HG02798 (cell line): Measurements from ENCODE around the gene LSM3.

Source experiments
- ATAC-seq: cut with Tn5 transposase; IDR thresholded peaks from one replicate; pipeline ENCODE4 v1.9.1; 2021; ENCODE audit warnings: mild to moderate bottlenecking; ENCODE audit not compliant: unreplicated experiment, poor library complexity

LSM3 gene

DNA sequence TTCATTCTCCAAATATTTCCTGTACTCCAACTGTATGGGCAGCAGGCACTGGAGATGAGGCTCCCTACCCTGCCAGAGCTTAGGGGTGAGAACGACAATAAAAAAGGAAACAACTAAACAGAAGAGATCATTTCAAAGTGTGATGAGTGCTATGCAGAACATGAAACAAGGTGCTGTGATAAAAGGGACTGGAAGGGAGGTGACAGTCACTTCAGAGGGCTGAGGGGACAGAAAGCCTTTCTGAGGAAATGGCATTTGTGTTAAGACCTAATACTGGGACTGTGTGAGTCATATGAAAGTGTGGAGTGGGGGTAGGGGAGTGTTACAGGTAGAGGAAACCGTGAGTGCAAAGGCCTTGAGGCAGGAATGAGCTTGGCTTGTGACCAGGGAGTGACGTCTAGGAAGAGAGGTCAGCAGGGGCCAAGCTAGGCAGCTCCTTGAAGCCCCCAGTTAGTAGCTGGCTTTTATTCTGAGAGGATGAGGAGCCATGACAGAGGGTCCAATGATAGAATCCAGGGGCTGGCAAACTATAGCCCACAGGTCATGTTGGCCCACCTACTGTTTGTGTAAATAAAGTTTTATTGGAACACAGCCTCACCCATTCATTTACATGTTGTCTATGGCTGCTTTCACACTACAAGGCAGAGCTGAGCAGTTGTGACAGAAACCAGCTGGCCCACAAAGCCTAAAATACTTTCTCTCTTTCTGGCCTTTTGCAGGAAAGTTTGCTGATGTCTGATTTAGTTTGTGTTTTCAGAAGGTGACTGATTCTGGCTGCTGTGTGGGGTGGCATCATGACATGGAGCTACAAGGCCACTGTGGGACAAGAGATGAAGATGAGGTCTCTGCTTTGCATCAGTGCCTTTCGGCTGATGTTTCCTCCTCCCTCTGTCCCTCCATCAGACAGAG lies 56.6 kb downstream of the LSM3 start:
- no peak for ATAC-seq

GRCh38 chr3:14235912-14236295 lies 57.3 kb downstream of the LSM3 start:
- ATAC-seq = no peak

DNA sequence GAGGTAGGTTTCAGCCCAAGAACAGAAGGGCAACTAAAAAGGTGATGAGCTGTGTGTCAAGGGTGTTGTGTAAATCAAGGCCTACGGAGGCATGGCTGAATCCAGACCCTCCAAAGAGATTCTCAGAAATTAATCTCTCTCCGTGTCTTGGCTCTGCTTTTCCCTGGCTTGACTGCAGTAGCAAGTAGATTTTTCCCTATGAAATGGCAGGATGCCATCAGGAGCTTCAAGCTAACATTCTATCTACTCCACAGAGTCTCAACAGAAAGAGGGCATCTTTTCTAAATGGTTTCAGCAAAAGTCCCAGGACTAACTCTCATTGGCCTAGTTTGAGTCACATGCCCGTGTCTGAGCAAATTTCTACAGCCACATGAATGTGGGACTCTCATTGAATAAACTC lies 58.3 kb downstream of the LSM3 start:
- ATAC-seq = no peak

GRCh38 chr3:14237457-14237856 lies 58.8 kb downstream of the LSM3 start:
- ATAC-seq = no peak

GRCh38 chr3:14238356-14238755 lies 59.7 kb downstream of the LSM3 start:
- no peak for ATAC-seq

DNA sequence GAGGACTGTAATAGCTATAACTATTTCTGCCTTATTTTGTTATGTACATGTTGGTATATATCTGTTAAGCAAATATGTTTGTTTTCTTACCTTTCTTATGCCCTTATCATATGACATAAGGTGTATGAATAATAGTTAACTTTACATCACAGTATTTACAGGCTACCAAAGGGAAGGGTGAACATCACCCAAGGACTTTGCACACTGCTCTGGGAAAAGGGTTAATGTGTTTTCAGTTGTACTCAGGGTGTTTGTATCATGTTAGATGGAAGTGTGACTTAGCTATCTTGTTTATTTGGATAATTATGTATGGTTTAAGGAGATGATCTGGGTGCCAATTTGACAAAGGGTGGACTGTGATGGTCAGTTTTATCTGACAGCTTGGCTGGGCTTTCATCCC lies 60.3 kb downstream of the LSM3 start:
- ATAC-seq = no peak

- ATAC-seq = no peak
These were observed 61.3 kb downstream of the LSM3 start for GRCh38 chr3:14239940-14240339.

GRCh38 chr3:14240366-14240765 lies 61.7 kb downstream of the LSM3 start:
- no peak for ATAC-seq

GRCh38 chr3:14241716-14242115 lies 63.1 kb downstream of the LSM3 start:
- no peak for ATAC-seq

- no peak for ATAC-seq
These were observed 64.1 kb downstream of the LSM3 start for GRCh38 chr3:14242490-14243311.

GRCh38 chr3:14243782-14244181 lies 65.2 kb downstream of the LSM3 start:
- ATAC-seq = no peak

DNA sequence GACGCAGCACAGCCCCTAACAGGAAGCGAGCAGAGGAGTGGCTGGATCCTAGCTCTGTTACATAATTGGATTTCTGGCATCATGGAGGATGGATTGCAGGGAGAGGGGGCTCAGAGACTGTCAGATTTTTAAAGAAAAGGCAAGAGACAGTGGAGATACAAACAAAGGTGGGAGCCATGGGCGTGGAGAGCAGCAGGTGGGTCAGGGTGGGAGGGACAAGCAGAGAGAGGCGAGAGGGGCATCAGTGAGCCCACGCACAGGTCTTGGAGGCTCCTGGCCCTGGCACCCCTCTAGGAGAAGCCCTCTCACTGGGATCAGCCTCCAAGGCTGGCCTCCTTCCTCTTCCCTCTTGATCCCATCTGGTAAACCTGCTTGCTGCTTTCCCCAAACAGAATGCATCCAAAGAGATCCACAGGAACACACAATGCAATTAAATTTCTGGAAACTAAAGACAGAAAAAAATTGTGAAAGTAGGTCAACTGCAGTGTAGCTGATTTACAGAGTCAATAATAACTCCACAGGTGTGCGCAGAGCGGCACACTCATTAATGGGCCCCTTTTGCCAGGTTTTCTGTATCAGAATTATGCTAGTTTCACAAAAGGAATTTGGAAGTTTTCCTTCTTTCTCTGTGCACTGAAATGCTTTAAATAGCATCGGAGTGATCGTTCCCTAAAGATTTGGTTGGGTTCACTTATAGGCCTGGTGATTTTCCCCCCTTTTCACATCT lies 66.1 kb downstream of the LSM3 start:
- no peak for ATAC-seq

GRCh38 chr3:14245248-14245639 lies 66.6 kb downstream of the LSM3 start:
- no peak for ATAC-seq

DNA sequence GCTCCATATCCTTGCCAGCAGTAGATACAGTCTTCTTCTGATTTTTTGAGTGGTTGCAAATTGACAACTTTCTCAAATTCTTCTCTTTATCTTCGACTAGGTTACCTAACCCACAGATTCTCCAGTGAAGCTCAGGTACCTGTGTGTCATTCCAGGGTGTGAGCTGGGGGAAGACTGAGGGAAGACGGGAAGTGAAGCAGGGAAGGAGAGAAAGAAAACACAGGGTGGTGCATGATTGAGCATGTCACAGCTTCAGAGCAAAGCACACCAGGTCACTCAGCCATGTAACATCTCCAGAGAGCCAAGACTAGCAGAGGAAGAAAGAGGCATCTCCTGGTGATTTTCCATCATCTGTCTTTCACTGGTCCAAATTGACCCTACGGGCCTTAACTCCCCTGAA lies 67.2 kb downstream of the LSM3 start:
- no peak for ATAC-seq

DNA sequence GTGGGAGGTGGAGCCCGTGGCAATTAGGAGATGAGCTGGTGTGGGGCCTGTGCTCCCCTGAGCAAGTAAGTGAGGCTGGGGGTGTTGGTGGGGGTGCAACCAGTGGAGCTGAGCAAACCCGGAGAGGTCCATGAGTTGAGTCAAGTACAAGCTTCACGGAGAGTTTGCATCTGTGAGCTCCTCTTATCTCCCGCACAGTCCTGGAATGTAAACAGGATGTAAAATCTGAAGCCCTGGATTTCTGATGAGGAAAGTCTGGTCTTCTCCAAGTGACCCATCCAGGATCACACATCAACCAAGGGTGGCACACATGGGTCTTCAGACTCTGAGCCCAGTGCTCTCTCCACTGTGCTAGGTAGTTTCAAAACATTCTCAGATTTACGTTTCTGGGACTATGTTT lies 67.8 kb downstream of the LSM3 start:
- ATAC-seq = no peak

DNA sequence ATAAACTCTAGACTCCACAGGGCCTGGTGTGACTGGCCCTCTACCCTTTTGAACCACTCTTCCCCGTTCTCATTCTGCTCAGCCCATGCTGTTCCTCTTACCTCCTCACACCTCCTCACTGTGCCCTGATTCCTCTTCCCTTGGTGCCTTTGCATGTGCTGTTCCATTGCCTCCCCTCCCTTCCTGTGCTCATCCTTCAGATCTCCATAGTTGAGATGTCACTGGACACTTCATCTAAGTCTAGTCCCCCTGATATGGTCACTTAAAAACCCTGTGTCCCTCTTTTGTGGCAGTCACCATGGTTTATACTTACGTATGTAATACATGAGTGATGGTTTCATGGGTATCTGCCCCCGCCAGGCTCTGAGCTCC lies 69.8 kb downstream of the LSM3 start:
- ATAC-seq = no peak

GRCh38 chr3:14248849-14249523 lies 70.4 kb downstream of the LSM3 start:
- no peak for ATAC-seq
